ENCODE data around the gene TLR10.

Gene TLR10

DNA sequence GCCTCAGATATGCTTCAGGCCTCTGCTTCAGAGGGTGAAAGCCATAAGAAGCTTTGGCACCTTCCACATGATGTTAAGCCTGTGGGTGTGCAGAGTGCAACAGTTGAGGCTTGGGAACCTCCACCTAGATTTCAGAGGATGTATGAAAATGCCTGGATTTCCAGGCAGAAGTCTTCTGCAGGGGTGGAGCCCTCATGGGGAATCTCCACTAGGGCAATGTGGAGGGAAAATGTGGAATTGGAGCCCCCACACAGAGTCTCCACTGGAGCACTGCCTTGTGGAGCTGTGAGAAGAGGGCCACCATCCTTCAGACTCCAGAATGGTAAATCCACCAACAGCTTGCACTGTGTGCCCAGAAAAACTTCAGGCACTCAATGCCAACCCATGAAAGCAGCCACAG, 35.2 kb downstream of the TLR10 start:
- Histone ChIP-seq H2BK5ac (ENCODE audit: low read length) (peak overlapping the region; percentile 11), H2BK120ac (ENCODE audit: low read depth, low read length) (no peak overlapping the region), H3K4me3 (ENCODE audit: low read length in 2 of 2) (no peak overlapping the region), H3K4me1 (ENCODE audit: control insufficient read depth in 2 of 2, insufficient read depth in 1 of 2, low read depth in 1 of 2, low read length in 2 of 2) (peaks cover 2 to 9% of the 10 kb centered on the region in 2 donors), H2BK15ac (ENCODE audit: low read length) (no peak overlapping the region), H2AFZ (ENCODE audit: low read length) (no peak overlapping the region), H3K18ac (ENCODE audit: low read length) (no peak overlapping the region), H3K36me3 (replicated peaks in 1 of 2; ENCODE audit: control insufficient read depth in 2 of 2, insufficient read depth in 2 of 2, low read length in 2 of 2) (no peaks in the 10 kb centered on the region), H3K4me2 (ENCODE audit: insufficient read depth, low read length, poor library complexity, severe bottlenecking) (no peak overlapping the region), H3K79me1 (ENCODE audit: low read depth, low read length) (no peaks in the 10 kb centered on the region), H3K14ac (ENCODE audit: low read length) (no peak overlapping the region), H3K27me3 (ENCODE audit: control insufficient read depth in 3 of 3, insufficient read depth in 3 of 3, low read depth in 1 of 3, low read length in 3 of 3) (no peaks in the 10 kb centered on the region), H3K9me3 (replicated peaks in 1 of 2; ENCODE audit: control insufficient read depth in 2 of 2, insufficient read depth in 1 of 2, low read depth in 1 of 2, low read length in 2 of 2) (peaks cover 3 to 17% of the 10 kb centered on the region in 2 donors), H3K23ac (ENCODE audit: low read depth, low read length, poor library complexity) (no peak overlapping the region), H3K27ac (replicated peaks; ENCODE audit: low read length) (no peak overlapping the region), H3K4ac (ENCODE audit: low read length) (no peak overlapping the region), H4K91ac (ENCODE audit: low read depth, low read length, poor library complexity) (no peak overlapping the region), H2BK12ac (ENCODE audit: low read length) (no peak overlapping the region), H2AK5ac (ENCODE audit: low read depth, low read length) (no peak overlapping the region), H4K8ac (ENCODE audit: low read depth, low read length) (no peak overlapping the region), H3K9ac (ENCODE audit: low read depth, low read length, poor library complexity) (no peak overlapping the region)
- DNase-seq (ENCODE audit: low spot score) = no peak

- Histone ChIP-seq H3K14ac (ENCODE audit: low read length) (no peak overlapping the region), H3K9ac (ENCODE audit: low read depth, low read length, poor library complexity) (no peak overlapping the region), H3K23ac (ENCODE audit: low read depth, low read length, poor library complexity) (no peak overlapping the region), H3K4me2 (ENCODE audit: insufficient read depth, low read length, poor library complexity, severe bottlenecking) (no peak overlapping the region), H3K36me3 (replicated peaks in 1 of 2; ENCODE audit: control insufficient read depth in 2 of 2, insufficient read depth in 2 of 2, low read length in 2 of 2) (no peaks in the 10 kb centered on the region), H3K27me3 (ENCODE audit: control insufficient read depth in 3 of 3, insufficient read depth in 3 of 3, low read depth in 1 of 3, low read length in 3 of 3) (no peaks in the 10 kb centered on the region), H3K4me3 (ENCODE audit: low read length in 2 of 2) (no peak overlapping the region), H2BK5ac (ENCODE audit: low read length) (no peak overlapping the region), H3K4me1 (ENCODE audit: control insufficient read depth in 2 of 2, insufficient read depth in 1 of 2, low read depth in 1 of 2, low read length in 2 of 2) (peaks cover 0 to 1% of the 10 kb centered on the region in 2 donors), H2BK15ac (ENCODE audit: low read length) (no peak overlapping the region), H3K27ac (replicated peaks; ENCODE audit: low read length) (no peak overlapping the region), H2BK120ac (ENCODE audit: low read depth, low read length) (no peak overlapping the region), H2AFZ (ENCODE audit: low read length) (no peak overlapping the region), H2AK5ac (ENCODE audit: low read depth, low read length) (no peak overlapping the region), H4K91ac (ENCODE audit: low read depth, low read length, poor library complexity) (no peak overlapping the region), H3K79me1 (ENCODE audit: low read depth, low read length) (no peaks in the 10 kb centered on the region), H2BK12ac (ENCODE audit: low read length) (no peak overlapping the region), H4K8ac (ENCODE audit: low read depth, low read length) (no peak overlapping the region), H3K18ac (ENCODE audit: low read length) (no peak overlapping the region), H3K4ac (ENCODE audit: low read length) (no peak overlapping the region), H3K9me3 (replicated peaks in 1 of 2; ENCODE audit: control insufficient read depth in 2 of 2, insufficient read depth in 1 of 2, low read depth in 1 of 2, low read length in 2 of 2) (peaks cover 3 to 17% of the 10 kb centered on the region in 2 donors)
- DNase-seq (ENCODE audit: low spot score) = no peak
- WGBS, 2 donors (ENCODE audit: extremely low coverage in 2 of 2, insufficient read length in 2 of 2, insufficient replicate concordance in 1 of 2) = no CpG with 5 or more reads among the region's 5 CpGs
Measured at GRCh38 chr4:38745881-38746280, 36.9 kb downstream of the TLR10 start.

- Histone ChIP-seq H3K4me1 (ENCODE audit: control insufficient read depth in 2 of 2, insufficient read depth in 1 of 2, low read depth in 1 of 2, low read length in 2 of 2) (peaks cover 0 to under 1% of the 10 kb centered on the region in 2 donors), H2BK12ac (ENCODE audit: low read length) (no peak overlapping the region), H3K23ac (ENCODE audit: low read depth, low read length, poor library complexity) (no peak overlapping the region), H3K9me3 (replicated peaks in 1 of 2; ENCODE audit: control insufficient read depth in 2 of 2, insufficient read depth in 1 of 2, low read depth in 1 of 2, low read length in 2 of 2) (peaks cover 3 to 17% of the 10 kb centered on the region in 2 donors), H2AK5ac (ENCODE audit: low read depth, low read length) (no peak overlapping the region), H3K79me1 (ENCODE audit: low read depth, low read length) (no peaks in the 10 kb centered on the region), H4K91ac (ENCODE audit: low read depth, low read length, poor library complexity) (no peak overlapping the region), H3K36me3 (replicated peaks in 1 of 2; ENCODE audit: control insufficient read depth in 2 of 2, insufficient read depth in 2 of 2, low read length in 2 of 2) (no peaks in the 10 kb centered on the region), H3K27me3 (ENCODE audit: control insufficient read depth in 3 of 3, insufficient read depth in 3 of 3, low read depth in 1 of 3, low read length in 3 of 3) (no peaks in the 10 kb centered on the region), H3K4ac (ENCODE audit: low read length) (no peak overlapping the region), H4K8ac (ENCODE audit: low read depth, low read length) (no peak overlapping the region), H3K14ac (ENCODE audit: low read length) (no peak overlapping the region), H3K4me2 (ENCODE audit: insufficient read depth, low read length, poor library complexity, severe bottlenecking) (no peak overlapping the region), H3K4me3 (ENCODE audit: low read length in 2 of 2) (no peak overlapping the region), H2BK15ac (ENCODE audit: low read length) (no peak overlapping the region), H2BK120ac (ENCODE audit: low read depth, low read length) (no peak overlapping the region), H3K27ac (replicated peaks; ENCODE audit: low read length) (no peak overlapping the region), H2AFZ (ENCODE audit: low read length) (peak overlapping the region; percentile 34), H2BK5ac (ENCODE audit: low read length) (no peak overlapping the region), H3K9ac (ENCODE audit: low read depth, low read length, poor library complexity) (no peak overlapping the region), H3K18ac (ENCODE audit: low read length) (no peak overlapping the region)
- no peak for DNase-seq (ENCODE audit: low spot score)
- no CpG with 5 or more reads among the region's 1 CpG for WGBS, 2 donors (ENCODE audit: extremely low coverage in 2 of 2, insufficient read length in 2 of 2, insufficient replicate concordance in 1 of 2)
Measured at GRCh38 chr4:38743866-38744265, 38.9 kb downstream of the TLR10 start.

- WGBS, 2 donors (ENCODE audit: extremely low coverage in 2 of 2, insufficient read length in 2 of 2, insufficient replicate concordance in 1 of 2) = no CpG with 5 or more reads among the region's 2 CpGs
- H4K91ac ChIP-seq (ENCODE audit: low read depth, low read length, poor library complexity) = no peak overlapping the region
- H3K27me3 ChIP-seq (ENCODE audit: control insufficient read depth in 3 of 3, insufficient read depth in 3 of 3, low read depth in 1 of 3, low read length in 3 of 3) = no peaks in the 10 kb centered on the region
- H3K23ac ChIP-seq (ENCODE audit: low read depth, low read length, poor library complexity) = no peak overlapping the region
- no peak overlapping the region for H3K18ac ChIP-seq (ENCODE audit: low read length)
- H2BK15ac ChIP-seq (ENCODE audit: low read length) = no peak overlapping the region
- H2AK5ac ChIP-seq (ENCODE audit: low read depth, low read length) = no peak overlapping the region
- H3K4ac ChIP-seq (ENCODE audit: low read length) = no peak overlapping the region
- H3K4me2 ChIP-seq (ENCODE audit: insufficient read depth, low read length, poor library complexity, severe bottlenecking) = no peak overlapping the region
- no peak overlapping the region for H3K4me3 ChIP-seq (ENCODE audit: low read length in 2 of 2)
- H3K9ac ChIP-seq (ENCODE audit: low read depth, low read length, poor library complexity) = no peak overlapping the region
- H3K9me3 ChIP-seq (replicated peaks in 1 of 2; ENCODE audit: control insufficient read depth in 2 of 2, insufficient read depth in 1 of 2, low read depth in 1 of 2, low read length in 2 of 2) = no peaks in the 10 kb centered on the region
- no peak overlapping the region for H2BK12ac ChIP-seq (ENCODE audit: low read length)
- DNase-seq (ENCODE audit: low spot score) = no peak
- H2AFZ ChIP-seq (ENCODE audit: low read length) = no peak overlapping the region
- H2BK5ac ChIP-seq (ENCODE audit: low read length) = no peak overlapping the region
- H4K8ac ChIP-seq (ENCODE audit: low read depth, low read length) = peak overlapping the region; percentile 54
- no peak overlapping the region for H3K14ac ChIP-seq (ENCODE audit: low read length)
- H3K36me3 ChIP-seq (replicated peaks in 1 of 2; ENCODE audit: control insufficient read depth in 2 of 2, insufficient read depth in 2 of 2, low read length in 2 of 2) = no peaks in the 10 kb centered on the region
- H2BK120ac ChIP-seq (ENCODE audit: low read depth, low read length) = no peak overlapping the region
- H3K4me1 ChIP-seq (ENCODE audit: control insufficient read depth in 2 of 2, insufficient read depth in 1 of 2, low read depth in 1 of 2, low read length in 2 of 2) = no peaks in the 10 kb centered on the region
- H3K27ac ChIP-seq (replicated peaks; ENCODE audit: low read length) = no peak overlapping the region
- no peaks in the 10 kb centered on the region for H3K79me1 ChIP-seq (ENCODE audit: low read depth, low read length)
Measured at GRCh38 chr4:38740303-38740702, 42.5 kb downstream of the TLR10 start.

Measured in neuronal stem cell (in vitro differentiated cells).